B cell (primary cell): ENCODE measurements around the gene ARFGAP3. TPM values are rescaled to one million over a fixed set of nuclear protein-coding genes. Genes with fewer than 3 reads are reported as not detected.
"Not testable (repeated sequence)": the region's sequence is repeated elsewhere in the genome, so short reads cannot be mapped to it uniquely, and the experiment has no call there.

Source experiments
- ATAC-seq: fragments of 200-7000 bp; cut with Tn5 transposase; one replicate; pipeline ENCODE4 v1.10.0; 2021; ENCODE audit warnings: low read depth, mild to moderate bottlenecking, moderate number of reproducible peaks, moderate library complexity
- CTCF ChIA-PET: fragments of 350-600 bp; sonication (Branson Sonifier 250); formaldehyde crosslinking; loops from one replicate; lab custom pipeline; 2021; ENCODE audit warnings: antibody characterized with exemption, inconsistent platforms; lab: Charles Lee
- POLR2A ChIA-PET: fragments of 350-600 bp; sonication (Branson Sonifier 250); formaldehyde crosslinking; loops from one replicate; lab custom pipeline; 2021; ENCODE audit warnings: antibody characterized with exemption; lab: Charles Lee
- DNase-seq: peaks from one replicate; pipeline ENCODE4 v3.0.0; 2013
- H2AFZ ChIP-seq: 2 replicates; pipeline ENCODE4 v1.6.1; 2012; ENCODE audit warnings: mild to moderate bottlenecking, low read depth, low read length; ENCODE audit not compliant: insufficient read depth, poor library complexity, severe bottlenecking
- H3K27ac ChIP-seq, 2 donors: 1 replicate in 1 of 2; 2 replicates in 1 of 2; pipeline ENCODE4 v1.5.1; 2012 to 2013; ENCODE audit warnings: low read length in 2 of 2, mild to moderate bottlenecking in 2 of 2, moderate library complexity in 1 of 2
- H3K27me3 ChIP-seq, 4 experiments: fragments of 200-600 bp in 1 of 4; sonication (generic) in 1 of 4; replicated peaks in 1 of 4; 1 replicate in 2 of 4; 2 replicates in 2 of 4; pipeline versions ENCODE4 v1.6.1 to v1.7.0; 2013 to 2016; ENCODE audit warnings: low read length in 3 of 4, mild to moderate bottlenecking in 2 of 4, mixed read lengths in 1 of 4, moderate library complexity in 1 of 4; ENCODE audit not compliant: insufficient read depth in 4 of 4, control insufficient read depth in 3 of 4; ENCODE audit errors: control extremely low read depth in 1 of 4
- H3K36me3 ChIP-seq, 2 experiments: replicated peaks in 1 of 2; 1 replicate in 1 of 2; 2 replicates in 1 of 2; pipeline versions ENCODE4 v1.6.1 to v1.7.1; 2013; ENCODE audit warnings: low read length in 1 of 2; ENCODE audit not compliant: insufficient read depth in 2 of 2, control insufficient read depth in 1 of 2; ENCODE audit errors: control extremely low read depth in 1 of 2, extremely low read depth in 1 of 2
- H3K4me1 ChIP-seq, 2 donors: fragments of 200-600 bp in 1 of 2; sonication (generic) in 1 of 2; 1 replicate in 1 of 2; 2 replicates in 1 of 2; pipeline versions ENCODE4 v1.5.1 to v1.6.1; 2013 to 2017; ENCODE audit warnings: low read length in 2 of 2; ENCODE audit not compliant: control insufficient read depth in 2 of 2, insufficient read depth in 2 of 2
- H3K4me2 ChIP-seq: replicated peaks from 2 replicates; pipeline ENCODE3; 2012; ENCODE audit warnings: mild to moderate bottlenecking, low read depth, low read length; ENCODE audit not compliant: poor library complexity, severe bottlenecking
- H3K4me3 ChIP-seq, 5 experiments: fragments of 200-600 bp in 1 of 5; sonication (generic) in 1 of 5; 1 replicate in 3 of 5; 2 replicates in 2 of 5; pipeline versions ENCODE4 v1.5.1 to v1.7.0; 2011 to 2016; ENCODE audit warnings: low read length in 4 of 5, mild to moderate bottlenecking in 4 of 5, low read depth in 2 of 5, control low read depth in 1 of 5, moderate library complexity in 1 of 5; ENCODE audit not compliant: insufficient read depth in 1 of 5; ENCODE audit errors: control extremely low read depth in 1 of 5, extremely low read depth in 1 of 5
- H3K79me2 ChIP-seq: fragments of 200-600 bp; sonication (generic); one replicate; pipeline ENCODE4 v1.6.0; 2016; ENCODE audit warnings: low read length; ENCODE audit not compliant: control insufficient read depth, insufficient read depth
- H3K9ac ChIP-seq: fragments of 200-600 bp; sonication (generic); 2 replicates; pipeline ENCODE4 v1.6.1; 2017; ENCODE audit warnings: mild to moderate bottlenecking, low read length, moderate library complexity
- H3K9me3 ChIP-seq, 3 donors: one replicate each; pipeline versions ENCODE4 v1.6.1 to v1.7.1; 2013; ENCODE audit warnings: low read length in 2 of 3; ENCODE audit not compliant: control insufficient read depth in 2 of 3, insufficient read depth in 1 of 3; ENCODE audit errors: control extremely low read depth in 1 of 3
- H4K20me1 ChIP-seq: 2 replicates; pipeline ENCODE4 v1.6.0; 2012; ENCODE audit warnings: mild to moderate bottlenecking, low read length; ENCODE audit not compliant: insufficient read depth, control insufficient read depth, poor library complexity, severe bottlenecking
- H3K27ac Mint-ChIP-seq: one replicate; pipeline ENCODE4 v1.8.0; 2021; ENCODE audit warnings: mixed read lengths
- H3K27me3 Mint-ChIP-seq: one replicate; pipeline ENCODE4 v1.8.0; 2021; ENCODE audit warnings: mixed read lengths
- H3K4me1 Mint-ChIP-seq: one replicate; pipeline ENCODE4 v1.8.0; 2021; ENCODE audit warnings: mixed read lengths
- H3K4me3 Mint-ChIP-seq: one replicate; pipeline ENCODE4 v1.8.0; 2021; ENCODE audit warnings: mixed read lengths
- H3K9me3 Mint-ChIP-seq: one replicate; pipeline ENCODE4 v1.8.0; 2022; ENCODE audit warnings: mixed read lengths; ENCODE audit not compliant: insufficient read depth
- CTCF ChIP-seq: fragments of 200-600 bp; IDR thresholded peaks from one replicate; pipeline ENCODE4 v1.8.0; 2022; ENCODE audit warnings: antibody characterized with exemption, mild to moderate bottlenecking
- EZH2 ChIP-seq: IDR thresholded peaks from 2 replicates; pipeline ENCODE4 v1.6.1; 2012; ENCODE audit warnings: borderline replicate concordance, low read depth, mild to moderate bottlenecking, moderate library complexity, low read length; ENCODE audit not compliant: insufficient read depth, poor library complexity, severe bottlenecking
- WGBS: methylation state at CpG from one replicate; pipeline ENCODE4 v1.1.5; 2013; ENCODE audit warnings: missing lambda C conversion rate; ENCODE audit not compliant: insufficient coverage; 5-methylcytosine and 5-hydroxymethylcytosine counted together
- intact Hi-C: fragments of 100-400 bp; cut with micrococcal nuclease; formaldehyde crosslinking; loops from one replicate; pipeline ENCODE4 v1.10.0; 2022
- polyA plus RNA-seq: library from polyadenylated mRNA; depleted of rRNA; stranded (reverse); fragments of >200 nt; gene quantifications from 2 replicates; pipeline ENCODE4 v1.2.3, GENCODE V29; 2012
- total RNA-seq, 2 donors: library from RNA; stranded (reverse); fragments of 120-200 nt in 1 of 2; gene quantifications; 1 replicate in 1 of 2; 2 replicates in 1 of 2; pipeline versions ENCODE4 v1.2.3 to v1.2.4, GENCODE V29; 2013 to 2022

The ARFGAP3 gene
- total and polyA plus RNA-seq, 2 donors (not counting 1 experiment from before 2014, with no cell fraction given): 10.7 to 33.2 TPM

- Histone ChIP-seq H3K9me3 (no peaks in the 10 kb centered on the region), H3K27ac (no peak overlapping the region), H4K20me1 (no peaks in the 10 kb centered on the region), H2AFZ (no peak overlapping the region), H3K27me3 (no peaks in the 10 kb centered on the region), H3K4me3 (no peak overlapping the region), H3K36me3 (no peaks in the 10 kb centered on the region), H3K79me2 (no peaks in the 10 kb centered on the region), H3K4me2 (no peak overlapping the region), H3K4me1 (no peaks in the 10 kb centered on the region), H3K9ac (no peak overlapping the region)
- intact Hi-C loops: no loop called here
- no peaks in the 10 kb centered on the region for H3K27me3 Mint-ChIP-seq
- CTCF ChIA-PET: interaction anchor here (1.0 to 1.4 kb wide), 3 partner anchors 12 to 138 kb away, joined by 3 to 4 read pairs (median 3); no protein-coding TSS in a partner anchor
- H3K9me3 Mint-ChIP-seq: no peaks in the 10 kb centered on the region
- ATAC-seq (no peak), DNase-seq (no peak)
- POLR2A ChIA-PET: no interaction called here
- peaks cover 8% of the 10 kb centered on the region for H3K4me1 Mint-ChIP-seq
- no peak overlapping the region for H3K27ac Mint-ChIP-seq
- no peak overlapping the region for H3K4me3 Mint-ChIP-seq
- no peak for TF ChIP-seq CTCF
- no peak for TF ChIP-seq EZH2
- 79% methylated on average over 10 of the region's 12 CpGs for WGBS
Measured at GRCh38 chr22:42752230-42752746, 104.8 kb downstream of the ARFGAP3 start.

- H3K27ac Mint-ChIP-seq, H3K4me3 Mint-ChIP-seq, CTCF ChIA-PET, H3K4me3 ChIP-seq, H3K9me3 Mint-ChIP-seq, ATAC-seq, H3K27me3 Mint-ChIP-seq, DNase-seq, H2AFZ ChIP-seq, H3K79me2 ChIP-seq, H3K4me2 ChIP-seq, H3K36me3 ChIP-seq, intact Hi-C loops, H4K20me1 ChIP-seq, H3K9me3 ChIP-seq, H3K27ac ChIP-seq, H3K27me3 ChIP-seq, H3K4me1 ChIP-seq, POLR2A ChIA-PET, H3K9ac ChIP-seq, H3K4me1 Mint-ChIP-seq: not testable (repeated sequence)
- WGBS: no CpG with 5 or more reads among the region's 28 CpGs
Measured at GRCh38 chr22:42750421-42750820, 106.7 kb downstream of the ARFGAP3 start.
